Endothelial cell of umbilical vein (primary cell): Measurements from ENCODE around the gene STRBP. TPM values are rescaled to one million over a fixed set of nuclear protein-coding genes. Genes with fewer than 3 reads are reported as not detected.

Source experiments
- BruUV-seq: library from RNA; stranded (reverse); fragments of 400-500 nt; replicated peaks from 2 replicates; lab custom pipeline; 2021; lab: Mats Ljungman, UMichigan
- CTCF ChIA-PET: fragments of 300-600, 350-600 bp; sonication (Branson Sonifier 250); formaldehyde crosslinking; loops from one replicate; lab custom pipeline; 2021; ENCODE audit warnings: antibody characterized with exemption, inconsistent platforms; lab: Charles Lee
- POLR2A ChIA-PET: fragments of 300-600, 350-600 bp; sonication (Branson Sonifier 250); formaldehyde crosslinking; loops from one replicate; lab custom pipeline; 2021; ENCODE audit warnings: antibody characterized with exemption, inconsistent platforms; lab: Charles Lee
- DNase-seq: peaks from one replicate; pipeline ENCODE4 v3.0.0-alpha.2; 2011; ENCODE audit warnings: low read depth, low spot score
- FAIRE-seq: peaks from 2 replicates; lab custom pipeline; 2011; peaks lifted over from hg19 to GRCh38; lab: Jason Lieb, UNC
- H2AFZ ChIP-seq: 2 replicates; pipeline ENCODE4 v1.6.0; 2012; ENCODE audit warnings: low read depth, low read length, control low read depth, inconsistent platforms
- H3K27ac ChIP-seq: 2 replicates; pipeline ENCODE4 v1.5.1; 2011; ENCODE audit warnings: low read depth, mild to moderate bottlenecking, control low read depth, low read length, moderate library complexity; ENCODE audit not compliant: insufficient read depth
- H3K27me3 ChIP-seq, 2 experiments: 2 replicates each; pipeline versions ENCODE4 v1.6.0 to v1.6.1; 2011; ENCODE audit warnings: low read length in 2 of 2, mixed read lengths in 1 of 2; ENCODE audit not compliant: control insufficient read depth in 2 of 2, insufficient read depth in 2 of 2
- H3K36me3 ChIP-seq, 2 experiments: 2 replicates in 1 of 2; 3 replicates in 1 of 2; pipeline ENCODE4 v1.5.1; 2011; ENCODE audit warnings: low read length in 2 of 2, mild to moderate bottlenecking in 1 of 2, moderate library complexity in 1 of 2; ENCODE audit not compliant: control insufficient read depth in 2 of 2, insufficient read depth in 2 of 2; ENCODE audit errors: extremely low read depth in 1 of 2
- H3K4me1 ChIP-seq: 3 replicates; pipeline ENCODE4 v1.5.1; 2011; ENCODE audit warnings: mild to moderate bottlenecking, low read length; ENCODE audit not compliant: control insufficient read depth, insufficient read depth; ENCODE audit errors: extremely low read depth
- H3K4me2 ChIP-seq: 2 replicates; pipeline ENCODE4 v1.6.1; 2011; ENCODE audit warnings: low read length, control low read depth, mixed read lengths; ENCODE audit not compliant: insufficient read depth
- H3K4me3 ChIP-seq, 3 experiments: fragments of 200-600 bp in 1 of 3; sonication (generic), shearing (Covaris generic) in 1 of 3; replicated peaks in 1 of 3; 2 replicates each; pipeline ENCODE4 v1.5.1; 2011 to 2016; ENCODE audit warnings: control low read depth in 3 of 3, low read length in 3 of 3, mild to moderate bottlenecking in 2 of 3, inconsistent platforms in 1 of 3, low read depth in 1 of 3, moderate library complexity in 1 of 3; ENCODE audit not compliant: insufficient read depth in 1 of 3
- H3K79me2 ChIP-seq: 2 replicates; pipeline ENCODE4 v1.6.0; 2012; ENCODE audit warnings: low read length, inconsistent platforms; ENCODE audit not compliant: control insufficient read depth, insufficient read depth
- H3K9ac ChIP-seq: replicated peaks from 2 replicates; pipeline ENCODE3; 2011; ENCODE audit warnings: low read length, control low read depth; ENCODE audit not compliant: insufficient read depth; ENCODE audit errors: extremely low read depth
- H3K9me1 ChIP-seq: replicated peaks from 3 replicates; pipeline ENCODE4 v1.6.0; 2011; ENCODE audit warnings: mild to moderate bottlenecking, low read length; ENCODE audit not compliant: control insufficient read depth, insufficient read depth; ENCODE audit errors: extremely low read depth
- H3K9me3 ChIP-seq: replicated peaks from 2 replicates; pipeline ENCODE4 v1.5.1; 2012; ENCODE audit warnings: low read length, inconsistent platforms; ENCODE audit not compliant: control insufficient read depth, insufficient read depth
- H4K20me1 ChIP-seq: replicated peaks from 2 replicates; pipeline ENCODE3; 2011; ENCODE audit warnings: mild to moderate bottlenecking, low read length; ENCODE audit not compliant: control insufficient read depth, insufficient read depth; ENCODE audit errors: extremely low read depth
- CTCF ChIP-seq, 2 donors: IDR thresholded peaks; 1 replicate in 1 of 2; 2 replicates in 1 of 2; pipeline ENCODE4 v1.5.1; 2011; ENCODE audit warnings: low read length in 2 of 2, mild to moderate bottlenecking in 2 of 2, moderate library complexity in 2 of 2, control low read depth in 1 of 2, inconsistent platforms in 1 of 2, low read depth in 1 of 2; ENCODE audit not compliant: insufficient read depth in 1 of 2; ENCODE audit errors: extremely low read depth in 1 of 2
- EZH2 ChIP-seq: IDR thresholded peaks from 2 replicates; pipeline ENCODE4 v1.6.1; 2012; ENCODE audit warnings: borderline replicate concordance, low read depth, mild to moderate bottlenecking, moderate library complexity, low read length, inconsistent platforms; ENCODE audit not compliant: severe bottlenecking
- FOS ChIP-seq: IDR thresholded peaks from 2 replicates; pipeline ENCODE4 v1.6.1; 2011; ENCODE audit warnings: mild to moderate bottlenecking, low read length, moderate library complexity, borderline replicate concordance; ENCODE audit not compliant: insufficient read depth
- GATA2 ChIP-seq: IDR thresholded peaks from 2 replicates; pipeline ENCODE4 v1.7.0; 2011; ENCODE audit warnings: low read depth, mild to moderate bottlenecking, moderate library complexity, mixed read lengths, low read length; ENCODE audit not compliant: insufficient read length, insufficient read depth
- JUN ChIP-seq: IDR thresholded peaks from 2 replicates; pipeline ENCODE4 v1.6.1; 2011; ENCODE audit warnings: borderline replicate concordance, low read depth; ENCODE audit not compliant: insufficient read length, insufficient read depth
- MAX ChIP-seq: IDR thresholded peaks from 2 replicates; pipeline ENCODE4 v1.6.1; 2011; ENCODE audit not compliant: insufficient read depth, insufficient read length
- MYC ChIP-seq: IDR thresholded peaks from one replicate; pipeline ENCODE4 v1.6.1; 2011; ENCODE audit warnings: mild to moderate bottlenecking, low read depth, low read length
- POLR2A ChIP-seq: IDR thresholded peaks from 2 replicates; pipeline ENCODE4 v1.6.1; 2012; ENCODE audit warnings: low read depth, mild to moderate bottlenecking, control low read depth, low read length
- POLR2AphosphoS5 ChIP-seq: IDR thresholded peaks from 2 replicates; pipeline ENCODE4 v1.6.1; 2012; ENCODE audit warnings: low read depth, mild to moderate bottlenecking, control low read depth, low read length, moderate library complexity; ENCODE audit not compliant: insufficient read depth
- dilution Hi-C: fragments of 300-500 bp; cut with MboI; formaldehyde crosslinking; loops from one replicate; pipeline ENCODE4 v1.15.0; 2019; ENCODE audit warnings: low sequenced_read_pairs; ENCODE audit not compliant: extremely low pct_ligation_motif_present
- intact Hi-C: fragments of 100-400 bp; cut with micrococcal nuclease; formaldehyde crosslinking; loops from one replicate; pipeline ENCODE4 v1.10.0; 2022
- polyA plus RNA-seq, 4 experiments: library from polyadenylated mRNA; depleted of rRNA in 3 of 4; stranded (reverse) in 3 of 4; unstranded in 1 of 4; fragments of >200 nt; gene quantifications; 2 replicates each; pipeline versions ENCODE4 v1.2.1 to v1.2.3, GENCODE V29; 2011 to 2012; ENCODE audit warnings: missing spikeins in 1 of 4
- total RNA-seq: library from RNA; stranded (reverse); gene quantifications from 2 replicates; pipeline ENCODE4 v1.2.3, GENCODE V29; 2021

Gene STRBP
- total and polyA plus RNA-seq, 2 donors (not counting 3 experiments of a cell fraction or from before 2014, with no cell fraction given), result 7.7 to 15.4 TPM

DNA sequence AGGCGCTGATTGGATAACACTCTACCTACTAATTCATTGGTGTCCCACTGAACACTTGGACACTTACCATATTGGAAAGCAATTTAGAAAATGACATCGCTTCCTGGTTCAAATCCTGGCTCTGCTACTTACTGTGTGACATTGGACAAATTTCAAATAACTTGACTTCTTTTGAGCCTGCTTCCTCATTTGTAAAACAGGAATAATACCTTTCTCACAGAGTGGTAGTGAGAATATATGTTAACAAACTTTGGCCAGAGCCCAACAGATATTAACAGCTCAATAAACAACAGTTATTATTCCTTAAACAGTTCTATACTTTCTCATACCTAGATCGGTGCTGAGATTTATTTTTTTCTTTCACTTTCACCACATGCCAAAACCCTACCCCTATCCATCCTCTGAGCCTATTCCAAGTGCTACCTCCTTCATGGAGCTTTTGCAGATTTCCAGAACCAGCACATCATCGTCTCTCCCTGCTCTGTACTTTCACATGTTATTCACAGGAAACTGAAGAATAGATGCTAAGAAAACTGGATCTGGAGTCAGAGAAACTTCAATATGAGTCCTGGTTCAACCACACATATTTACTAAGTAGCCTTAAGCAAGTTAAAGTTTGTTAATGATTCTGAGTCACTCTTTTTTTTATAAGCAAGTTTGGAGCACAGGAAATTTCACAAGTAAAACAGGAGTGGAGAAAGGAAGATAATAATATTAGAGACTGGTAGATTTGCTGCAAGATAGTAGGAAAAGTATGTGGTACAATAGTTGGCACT lies 92.3 kb downstream of the STRBP start:
- Histone ChIP-seq H3K27ac (no peak overlapping the region), H3K9me3 (no peaks in the 10 kb centered on the region), H4K20me1 (no peaks in the 10 kb centered on the region), H3K9me1 (no peaks in the 10 kb centered on the region), H3K36me3 (no peaks in the 10 kb centered on the region), H3K4me2 (peak overlapping the region; percentile 53), H3K4me1 (peaks cover 8% of the 10 kb centered on the region), H2AFZ (peak overlapping the region; percentile 60), H3K4me3 (peak overlapping the region in 1 of 3 experiments; percentile 11), H3K27me3 (no peaks in the 10 kb centered on the region), H3K9ac (peak overlapping the region; percentile 17), H3K79me2 (no peaks in the 10 kb centered on the region)
- FAIRE-seq, result no peak
- dilution Hi-C loops (no loop called here), intact Hi-C loops (no loop called here)
- no TSS peak for BruUV-seq
- ChIA-PET POLR2A (no interaction called here), CTCF (interaction anchor here (1.5 kb wide), 2 partner anchors 11 to 13 kb away, joined by 3 to 4 read pairs; no protein-coding TSS in a partner anchor)
- TF ChIP-seq CTCF (IDR thresholded peaks at IDR 0.05; ENCODE audit: extremely low read depth in 1 of 2, insufficient read depth in 1 of 2, low read depth in 1 of 2, low read length in 2 of 2) (no peak), MYC (no peak), FOS (no peak), MAX (no peak), JUN (no peak), POLR2A (no peak), EZH2 (no peak), GATA2 (no peak), POLR2AphosphoS5 (no peak)
- DNase-seq, result peak; percentile 47
